Measurements from ENCODE around the gene DNAJB6.

DNAJB6 gene

DNA sequence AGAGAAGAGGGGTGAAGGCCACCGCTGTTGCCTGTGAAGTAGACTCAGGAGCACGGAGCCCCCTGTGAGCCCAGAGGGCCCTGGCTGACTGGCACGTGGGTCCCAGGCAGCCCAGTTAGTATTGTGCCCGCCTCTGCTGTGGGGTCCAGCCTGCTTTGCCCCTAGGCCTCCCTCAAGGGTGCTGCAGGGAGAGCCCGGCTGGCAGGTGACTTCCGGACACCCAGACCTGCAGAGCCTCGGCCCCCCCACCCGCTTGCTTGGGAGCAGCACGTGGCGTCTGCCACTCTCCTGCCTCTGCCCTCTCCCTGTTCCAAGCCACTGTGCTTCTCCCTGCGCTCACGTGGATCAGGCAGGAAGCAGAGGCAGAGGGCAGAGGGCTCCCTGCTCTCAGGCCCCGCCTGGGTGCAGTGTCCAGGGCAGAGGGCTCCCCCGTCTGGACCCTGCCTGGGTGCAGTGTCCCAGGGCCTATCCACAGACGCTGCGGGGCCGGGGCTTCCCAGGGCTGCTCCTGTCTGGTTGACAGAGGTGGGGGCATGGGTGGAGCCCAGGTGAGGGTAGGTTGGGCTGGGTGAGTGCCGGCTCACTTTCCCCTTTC lies 88.4 kb downstream of the DNAJB6 start:
- in situ Hi-C loops (cut with MboI; ENCODE audit: low sequenced_read_pairs), result loop anchor here (25.0 kb wide), 1 partner anchor 437 kb away; no protein-coding TSS in a partner anchor

DNA sequence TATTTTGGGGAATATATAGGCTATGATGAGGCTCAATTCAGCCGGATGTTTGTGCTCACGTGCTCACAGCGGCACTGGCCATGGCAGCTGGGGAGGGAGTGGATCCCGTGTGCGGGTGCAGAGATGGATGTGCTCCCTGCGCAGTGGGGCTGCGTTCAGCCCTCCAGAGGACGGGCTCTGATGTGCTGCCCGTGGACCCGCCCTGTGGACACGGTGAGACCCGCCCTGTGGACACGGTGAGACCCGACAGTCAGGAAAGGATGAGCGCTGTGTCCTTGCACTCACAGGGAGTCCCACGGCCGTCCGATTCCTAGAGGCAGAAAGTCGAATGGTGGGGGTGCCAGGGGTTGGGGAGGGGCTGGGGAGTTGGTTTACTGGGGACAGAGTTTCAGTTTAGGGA lies 89.0 kb downstream of the DNAJB6 start:
- in situ Hi-C loops (cut with MboI; ENCODE audit: low sequenced_read_pairs), result loop anchor here (25.0 kb wide), 1 partner anchor 437 kb away; no protein-coding TSS in a partner anchor

- in situ Hi-C loops (cut with MboI; ENCODE audit: low sequenced_read_pairs), result loop anchor here (25.0 kb wide), 1 partner anchor 436 kb away; no protein-coding TSS in a partner anchor
Measured at GRCh38 chr7:157426463-157427301, 89.9 kb downstream of the DNAJB6 start.

DNA sequence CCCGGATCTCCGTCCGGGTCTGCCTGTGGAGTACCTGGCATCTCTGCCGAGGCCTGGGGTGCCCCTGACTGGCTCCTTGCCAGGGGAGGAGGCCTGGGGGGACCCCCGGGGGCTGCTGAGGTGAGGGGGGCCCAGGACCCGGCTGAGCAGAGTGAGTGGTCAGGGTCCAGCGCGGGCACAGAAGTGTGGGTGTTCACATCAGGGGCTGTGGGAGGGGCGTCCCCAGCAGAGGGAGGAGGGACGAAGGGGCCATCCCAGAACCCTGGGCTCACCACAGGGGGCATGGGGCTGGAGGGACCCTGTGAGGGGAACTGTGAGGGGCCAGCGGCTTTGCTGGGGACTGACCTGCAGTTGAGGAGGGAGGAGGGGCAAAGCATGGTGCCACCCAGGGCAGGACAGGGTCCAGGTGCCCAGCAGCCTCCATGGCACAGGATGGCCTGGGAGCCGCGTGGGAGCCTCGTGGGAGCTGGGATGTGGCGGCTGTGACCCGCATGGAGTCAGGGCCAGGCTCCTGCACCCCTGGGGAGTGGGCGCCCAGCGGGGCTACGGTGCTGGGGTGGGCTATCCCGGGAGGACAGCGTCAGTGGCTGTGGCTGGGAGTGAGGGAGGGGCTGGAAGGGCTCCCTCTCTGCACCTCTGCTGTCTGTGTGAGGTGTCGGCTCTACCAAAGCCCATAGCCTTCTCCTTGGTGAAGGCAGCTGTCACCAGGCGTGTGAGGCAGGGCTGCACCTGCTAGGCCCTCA lies 91.2 kb downstream of the DNAJB6 start:
- in situ Hi-C loops (cut with MboI; ENCODE audit: low sequenced_read_pairs), result loop anchor here (25.0 kb wide), 1 partner anchor 434 kb away; no protein-coding TSS in a partner anchor

GRCh38 chr7:157428554-157428945 lies 91.7 kb downstream of the DNAJB6 start:
- in situ Hi-C loops (cut with MboI; ENCODE audit: low sequenced_read_pairs), result loop anchor here (25.0 kb wide), 1 partner anchor 434 kb away; no protein-coding TSS in a partner anchor

DNA sequence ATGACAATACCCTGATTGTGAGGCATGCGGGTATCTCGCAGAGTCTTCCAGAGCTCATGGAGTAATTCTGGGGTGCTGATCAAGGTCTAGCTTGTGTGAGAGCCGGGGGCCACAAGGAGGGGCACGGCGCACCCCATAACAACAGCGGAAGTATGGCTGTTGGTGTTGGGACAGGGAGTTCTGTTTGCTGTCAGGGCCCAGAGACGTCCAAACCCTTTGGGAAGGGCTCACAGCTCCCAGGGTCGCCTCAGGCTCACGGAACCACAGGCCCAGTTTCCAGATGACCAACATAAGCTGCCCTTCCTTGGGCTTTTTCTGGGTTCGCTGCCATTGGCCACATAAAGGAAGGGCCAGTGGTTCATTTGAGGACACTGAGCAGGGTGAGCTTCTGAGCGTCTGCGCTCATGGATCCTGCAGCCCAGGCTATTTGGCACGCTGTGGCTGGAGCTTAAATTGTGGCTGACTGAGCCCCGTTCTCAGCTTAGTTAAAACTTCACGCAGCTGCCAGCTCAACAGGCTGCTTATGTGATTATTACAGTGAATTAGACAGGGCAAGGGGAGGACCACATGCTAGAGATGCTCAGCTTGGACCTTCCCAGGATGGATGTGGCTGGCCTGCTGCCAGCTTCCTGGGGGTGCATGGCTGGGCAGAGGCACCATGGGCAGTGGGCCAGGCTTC lies 92.3 kb downstream of the DNAJB6 start:
- in situ Hi-C loops (cut with MboI; ENCODE audit: low sequenced_read_pairs), result loop anchor here (25.0 kb wide), 1 partner anchor 433 kb away; no protein-coding TSS in a partner anchor

DNA sequence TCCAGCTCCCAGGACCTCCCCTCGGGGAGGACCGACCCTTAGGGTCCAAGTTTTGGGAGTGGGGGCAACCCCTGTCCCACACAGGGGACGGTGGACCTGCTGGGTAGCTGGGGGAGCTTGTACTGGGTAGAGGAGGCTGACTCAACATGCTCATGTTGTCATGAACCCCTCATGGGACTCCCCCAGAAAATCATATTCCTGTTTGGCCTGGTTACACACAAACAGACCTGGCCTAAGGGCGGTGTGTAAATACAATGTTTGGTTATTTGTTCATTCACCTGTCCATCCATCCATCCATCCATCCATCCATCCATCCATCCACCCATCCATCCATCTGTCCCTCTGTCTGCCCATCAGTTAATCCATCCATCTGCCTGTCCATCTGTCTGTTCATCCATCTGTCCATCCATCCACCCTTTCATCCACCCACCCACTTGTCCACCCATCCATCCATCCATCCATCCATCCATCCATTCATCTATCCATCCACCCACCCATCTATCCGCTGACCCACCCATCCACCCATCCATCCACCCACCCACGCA lies 92.9 kb downstream of the DNAJB6 start:
- in situ Hi-C loops (cut with MboI; ENCODE audit: low sequenced_read_pairs), result loop anchor here (25.0 kb wide), 1 partner anchor 433 kb away; no protein-coding TSS in a partner anchor

DNA sequence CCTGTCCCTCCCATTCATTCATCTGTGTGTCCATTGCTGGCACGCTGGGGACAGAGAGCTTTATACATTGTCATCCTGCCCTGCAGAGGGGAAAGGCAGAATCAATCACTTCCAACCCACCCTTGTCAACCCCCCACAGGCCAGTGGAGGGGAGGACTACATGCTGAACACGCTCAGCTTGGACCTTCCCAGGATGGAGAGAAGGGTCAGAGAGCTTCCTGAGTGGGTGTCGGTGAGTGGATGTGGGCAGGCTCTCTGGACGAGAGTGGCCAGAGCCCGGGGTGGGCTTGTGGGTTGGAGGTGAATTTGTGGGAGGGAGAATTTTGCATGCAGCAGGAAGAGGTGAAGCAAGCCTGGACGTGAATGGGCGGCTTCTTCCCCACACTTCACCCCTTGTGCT lies 93.9 kb downstream of the DNAJB6 start:
- in situ Hi-C loops (cut with MboI; ENCODE audit: low sequenced_read_pairs), result loop anchor here (25.0 kb wide), 1 partner anchor 432 kb away; no protein-coding TSS in a partner anchor

GRCh38 chr7:157431173-157431950 lies 94.6 kb downstream of the DNAJB6 start:
- in situ Hi-C loops (cut with MboI; ENCODE audit: low sequenced_read_pairs), result loop anchor here (25.0 kb wide), 1 partner anchor 431 kb away; no protein-coding TSS in a partner anchor

GRCh38 chr7:157431951-157432540 lies 95.2 kb downstream of the DNAJB6 start:
- in situ Hi-C loops (cut with MboI; ENCODE audit: low sequenced_read_pairs), result loop anchor here (25.0 kb wide), 1 partner anchor 430 kb away; no protein-coding TSS in a partner anchor

- in situ Hi-C loops (cut with MboI; ENCODE audit: low sequenced_read_pairs), result loop anchor here (25.0 kb wide), 1 partner anchor 430 kb away; no protein-coding TSS in a partner anchor
Measured at GRCh38 chr7:157432541-157432956, 95.7 kb downstream of the DNAJB6 start.

- in situ Hi-C loops (cut with MboI; ENCODE audit: low sequenced_read_pairs), result loop anchor here (25.0 kb wide), 1 partner anchor 429 kb away; no protein-coding TSS in a partner anchor
Measured at GRCh38 chr7:157432957-157433576, 96.3 kb downstream of the DNAJB6 start.

DNA sequence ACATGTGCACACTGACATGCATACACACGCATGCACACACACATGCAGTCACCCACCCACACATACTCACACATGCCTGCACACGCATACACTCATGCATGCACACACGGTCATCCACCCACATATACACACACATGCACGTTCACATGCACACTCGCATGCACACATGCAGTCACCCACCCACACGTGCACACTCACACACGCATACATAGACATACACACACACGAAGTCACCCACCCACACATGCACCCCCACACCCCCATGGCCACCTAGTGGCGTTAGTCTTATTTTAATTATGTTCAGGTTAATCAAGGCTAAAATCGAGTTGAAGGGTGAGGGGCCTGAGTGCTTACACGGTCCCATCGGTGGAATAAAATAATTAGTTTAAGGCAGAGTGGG lies 96.8 kb downstream of the DNAJB6 start:
- in situ Hi-C loops (cut with MboI; ENCODE audit: low sequenced_read_pairs), result loop anchor here (25.0 kb wide), 1 partner anchor 429 kb away; no protein-coding TSS in a partner anchor

GRCh38 chr7:157434231-157434630 lies 97.4 kb downstream of the DNAJB6 start:
- in situ Hi-C loops (cut with MboI; ENCODE audit: low sequenced_read_pairs), result loop anchor here (25.0 kb wide), 1 partner anchor 428 kb away; no protein-coding TSS in a partner anchor

DNA sequence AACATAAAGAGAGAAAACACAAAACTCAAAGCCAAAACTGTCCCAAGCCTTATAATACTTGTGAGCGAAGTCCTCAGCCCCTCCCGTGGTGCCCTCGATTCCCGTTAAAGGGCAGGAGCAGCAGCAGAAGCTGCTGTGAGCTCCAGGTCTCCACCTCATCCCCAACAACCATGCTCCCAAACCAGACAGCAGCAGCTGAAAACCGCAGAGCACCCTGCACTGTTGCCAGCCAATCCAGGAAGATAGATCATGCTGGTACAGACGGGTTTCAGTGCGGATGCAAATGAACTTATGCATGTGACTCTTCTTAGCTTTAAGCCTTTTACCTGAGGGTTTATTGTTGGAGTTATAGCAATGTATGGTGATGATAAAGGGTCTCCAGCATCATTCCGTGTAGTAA lies 97.9 kb downstream of the DNAJB6 start:
- in situ Hi-C loops (cut with MboI; ENCODE audit: low sequenced_read_pairs), result loop anchor here (25.0 kb wide), 1 partner anchor 428 kb away; no protein-coding TSS in a partner anchor

DNA sequence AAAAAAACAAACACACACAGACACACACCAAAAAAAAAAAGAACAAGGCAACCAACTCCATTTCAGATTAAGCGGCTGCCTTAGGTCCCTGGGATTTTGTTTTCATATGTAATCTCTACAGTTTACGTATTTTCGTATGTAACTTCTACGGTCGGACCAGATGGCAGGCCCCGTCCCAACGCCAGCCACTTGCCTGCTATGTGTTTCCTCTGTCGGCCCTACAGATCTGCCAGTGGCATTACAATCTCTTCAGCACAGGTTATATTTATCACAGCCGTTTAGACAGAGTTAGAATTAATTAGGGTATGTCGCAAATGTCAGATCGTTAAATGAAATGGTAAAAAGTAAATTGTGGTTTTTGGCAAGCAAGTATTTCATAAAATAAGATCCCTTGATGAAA lies 99.3 kb downstream of the DNAJB6 start:
- in situ Hi-C loops (cut with MboI; ENCODE audit: low sequenced_read_pairs), result loop anchor here (25.0 kb wide), 1 partner anchor 426 kb away; no protein-coding TSS in a partner anchor

DNA sequence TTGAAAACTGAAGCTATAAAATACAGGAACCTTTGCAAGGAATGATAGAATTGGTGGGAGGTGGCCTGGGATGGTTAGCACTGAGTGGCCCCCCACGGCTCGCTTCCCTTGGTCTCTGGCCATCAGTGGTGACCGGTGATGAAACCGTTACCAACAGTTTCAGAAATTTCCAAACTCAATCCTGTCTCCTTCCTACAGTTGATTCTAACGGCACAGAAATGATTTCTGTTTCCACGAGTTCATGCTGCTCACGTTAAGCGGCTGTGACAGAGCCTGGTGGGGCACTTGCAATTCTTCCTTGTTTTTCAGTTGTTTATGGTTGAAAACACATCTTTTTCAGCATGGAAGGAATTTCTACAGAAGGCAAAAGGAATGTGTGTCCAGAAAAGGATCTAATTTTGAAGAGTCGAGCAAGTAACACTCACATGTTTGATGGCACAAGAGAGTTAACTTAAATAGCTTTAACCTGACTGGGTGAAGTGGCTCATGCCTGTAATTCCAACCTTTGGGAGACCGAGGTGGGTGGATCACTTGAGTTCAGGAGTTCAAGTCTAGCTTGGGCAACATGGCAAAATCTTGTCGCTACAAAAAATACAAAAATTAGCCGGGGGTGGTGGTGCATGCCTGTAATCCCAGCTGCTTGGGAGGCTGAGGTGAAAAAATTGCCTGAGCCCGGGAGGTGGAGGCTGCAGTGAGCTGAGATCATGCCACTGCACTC lies 100.1 kb downstream of the DNAJB6 start:
- in situ Hi-C loops (cut with MboI; ENCODE audit: low sequenced_read_pairs), result loop anchor here (25.0 kb wide), 1 partner anchor 425 kb away; no protein-coding TSS in a partner anchor
